ENCODE data around the gene TIMMDC1.

TIMMDC1 gene

GRCh38 chr3:119498186-119499011, at the start of gene TIMMDC1:
TSS of gene TIMMDC1 (plus strand) at chr3:119498547. CDS start at chr3:119498734, 187 bp downstream.
- DNase-seq (ENCODE audit: low read depth) = peak; percentile 85

GRCh38 chr3:119453822-119454221, 44.5 kb upstream of the TIMMDC1 start:
- DNase-seq (ENCODE audit: low read depth) = no peak

GRCh38 chr3:119456469-119456868, 41.9 kb upstream of the TIMMDC1 start:
- no peak for DNase-seq (ENCODE audit: low read depth)

- no peak for DNase-seq (ENCODE audit: low read depth)
Measured at GRCh38 chr3:119457246-119457645, 41.1 kb upstream of the TIMMDC1 start.

- DNase-seq (ENCODE audit: low read depth) = peak; percentile 82
Measured at GRCh38 chr3:119463171-119464169, 34.9 kb upstream of the TIMMDC1 start, which contains the start of gene TMEM39A. TSS of gene TMEM39A (minus strand) at chr3:119463615. CDS start at chr3:119462074, 1,541 bp downstream.

GRCh38 chr3:119468041-119468440, 30.3 kb upstream of the TIMMDC1 start:
- no peak for DNase-seq (ENCODE audit: low read depth)

GRCh38 chr3:119469418-119470189, 28.7 kb upstream of the TIMMDC1 start:
- no peak for DNase-seq (ENCODE audit: low read depth)

GRCh38 chr3:119470866-119471265, 27.5 kb upstream of the TIMMDC1 start:
- no peak for DNase-seq (ENCODE audit: low read depth)

GRCh38 chr3:119481079-119481478, 17.3 kb upstream of the TIMMDC1 start:
- no peak for DNase-seq (ENCODE audit: low read depth)

GRCh38 chr3:119483101-119483500, 15.2 kb upstream of the TIMMDC1 start:
- no peak for DNase-seq (ENCODE audit: low read depth)

GRCh38 chr3:119485563-119485962, 12.8 kb upstream of the TIMMDC1 start:
- no peak for DNase-seq (ENCODE audit: low read depth)

- no peak for DNase-seq (ENCODE audit: low read depth)
Measured at GRCh38 chr3:119490153-119490552, 8.2 kb upstream of the TIMMDC1 start.

- DNase-seq (ENCODE audit: low read depth) = no peak
Measured at GRCh38 chr3:119492128-119492527, 6.2 kb upstream of the TIMMDC1 start.

- DNase-seq (ENCODE audit: low read depth) = no peak
Measured at GRCh38 chr3:119492810-119493209, 5.5 kb upstream of the TIMMDC1 start.

- DNase-seq (ENCODE audit: low read depth) = no peak
Measured at GRCh38 chr3:119494597-119494996, 3.8 kb upstream of the TIMMDC1 start.

GRCh38 chr3:119497820-119498185, 544 bp upstream of the TIMMDC1 start:
- DNase-seq (ENCODE audit: low read depth) = no peak

GRCh38 chr3:119500265-119500664, 1.9 kb downstream of the TIMMDC1 start:
- no peak for DNase-seq (ENCODE audit: low read depth)

GRCh38 chr3:119500901-119501300, 2.6 kb downstream of the TIMMDC1 start:
- no peak for DNase-seq (ENCODE audit: low read depth)

GRCh38 chr3:119506631-119507030, 8.3 kb downstream of the TIMMDC1 start:
- no peak for DNase-seq (ENCODE audit: low read depth)

GRCh38 chr3:119507404-119507803, 9.1 kb downstream of the TIMMDC1 start:
- no peak for DNase-seq (ENCODE audit: low read depth)

GRCh38 chr3:119508172-119508845, 10.0 kb downstream of the TIMMDC1 start:
- no peak for DNase-seq (ENCODE audit: low read depth)
